ENCODE results near the gene NRSN2.
"Not testable (repeated sequence)": the region's sequence is repeated elsewhere in the genome, so short reads cannot be mapped to it uniquely, and the experiment has no call there.

NRSN2 gene

DNA sequence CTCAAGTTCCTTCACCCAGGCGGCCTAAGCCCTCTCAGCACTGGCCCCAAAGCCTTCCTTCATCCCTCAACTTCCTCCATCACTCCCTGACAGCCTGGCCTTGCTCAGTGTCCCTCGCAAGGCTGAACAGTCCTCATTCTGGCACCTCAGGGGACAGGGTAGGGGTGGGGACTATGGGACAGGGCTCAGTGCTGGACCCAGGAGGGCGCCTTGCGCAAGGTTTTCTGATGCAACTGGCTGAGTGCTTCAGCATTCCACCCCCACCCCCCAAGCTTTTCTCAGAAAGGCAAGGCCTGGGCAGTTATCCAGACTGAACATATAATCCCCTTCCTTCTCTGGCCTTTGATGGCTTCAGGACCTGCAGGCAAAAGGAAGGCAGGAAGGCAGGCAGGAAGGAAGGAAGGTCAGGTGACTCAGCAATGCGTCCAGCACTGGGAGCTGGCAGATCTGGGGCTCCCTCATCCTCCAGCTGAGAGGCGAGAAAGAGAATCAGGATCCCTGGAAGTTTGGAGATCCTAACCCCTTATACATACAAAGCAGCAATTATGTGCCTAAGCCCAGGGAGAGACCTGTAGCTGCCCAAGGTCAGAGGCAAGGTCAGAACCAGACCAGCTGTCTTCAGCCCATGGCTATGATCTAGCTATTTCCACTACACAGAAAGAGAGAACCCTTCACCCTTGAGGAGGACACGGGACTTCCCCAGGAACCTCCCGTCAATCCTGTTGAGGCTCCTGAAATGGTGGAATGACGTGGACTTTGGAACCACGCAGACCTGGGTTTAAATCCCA is 25.0 kb downstream of the NRSN2 start:
- TF ChIP-seq, protein P1, sequence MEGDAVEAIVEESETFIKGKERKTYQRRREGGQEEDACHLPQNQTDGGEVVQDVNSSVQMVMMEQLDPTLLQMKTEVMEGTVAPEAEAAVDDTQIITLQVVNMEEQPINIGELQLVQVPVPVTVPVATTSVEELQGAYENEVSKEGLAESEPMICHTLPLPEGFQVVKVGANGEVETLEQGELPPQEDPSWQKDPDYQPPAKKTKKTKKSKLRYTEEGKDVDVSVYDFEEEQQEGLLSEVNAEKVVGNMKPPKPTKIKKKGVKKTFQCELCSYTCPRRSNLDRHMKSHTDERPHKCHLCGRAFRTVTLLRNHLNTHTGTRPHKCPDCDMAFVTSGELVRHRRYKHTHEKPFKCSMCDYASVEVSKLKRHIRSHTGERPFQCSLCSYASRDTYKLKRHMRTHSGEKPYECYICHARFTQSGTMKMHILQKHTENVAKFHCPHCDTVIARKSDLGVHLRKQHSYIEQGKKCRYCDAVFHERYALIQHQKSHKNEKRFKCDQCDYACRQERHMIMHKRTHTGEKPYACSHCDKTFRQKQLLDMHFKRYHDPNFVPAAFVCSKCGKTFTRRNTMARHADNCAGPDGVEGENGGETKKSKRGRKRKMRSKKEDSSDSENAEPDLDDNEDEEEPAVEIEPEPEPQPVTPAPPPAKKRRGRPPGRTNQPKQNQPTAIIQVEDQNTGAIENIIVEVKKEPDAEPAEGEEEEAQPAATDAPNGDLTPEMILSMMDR (IDR thresholded peaks at IDR 0.05; ENCODE audit: low read depth, low read length, missing control alignments), result no peak
- no peak overlapping the region for H3K4me3 ChIP-seq (replicated peaks; ENCODE audit: low read depth, low read length)
- DNase-seq (ENCODE audit: extremely low read depth, low read depth), result peak; percentile 68

DNA sequence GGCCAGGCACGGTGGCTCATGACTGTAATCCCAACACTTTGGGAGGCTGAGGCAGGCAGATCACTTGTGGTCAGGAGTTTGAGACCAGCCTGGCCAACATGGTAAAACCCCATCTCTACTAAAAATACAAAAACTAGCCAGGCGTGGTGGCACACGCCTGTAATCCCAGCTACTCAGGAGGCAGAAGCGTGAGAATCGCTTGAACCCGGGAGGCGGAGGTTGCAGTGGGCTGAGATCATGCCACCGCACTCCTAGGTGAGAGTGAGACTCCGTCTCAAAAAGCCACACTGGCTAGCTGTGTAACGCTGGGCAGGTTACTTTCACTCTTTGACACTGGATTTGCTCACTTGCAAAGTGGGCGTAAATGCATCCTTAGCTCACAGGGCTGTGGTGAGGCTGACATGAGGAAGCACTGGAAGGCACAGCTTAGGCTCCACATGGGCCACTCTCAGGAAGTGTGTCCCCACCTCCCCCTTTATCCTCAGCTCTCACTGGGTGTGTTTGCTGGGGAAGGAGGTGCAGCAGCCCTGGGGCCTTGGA is 25.7 kb downstream of the NRSN2 start:
- DNase-seq (ENCODE audit: extremely low read depth, low read depth); H3K4me3 ChIP-seq (replicated peaks; ENCODE audit: low read depth, low read length): not testable (repeated sequence)

DNA sequence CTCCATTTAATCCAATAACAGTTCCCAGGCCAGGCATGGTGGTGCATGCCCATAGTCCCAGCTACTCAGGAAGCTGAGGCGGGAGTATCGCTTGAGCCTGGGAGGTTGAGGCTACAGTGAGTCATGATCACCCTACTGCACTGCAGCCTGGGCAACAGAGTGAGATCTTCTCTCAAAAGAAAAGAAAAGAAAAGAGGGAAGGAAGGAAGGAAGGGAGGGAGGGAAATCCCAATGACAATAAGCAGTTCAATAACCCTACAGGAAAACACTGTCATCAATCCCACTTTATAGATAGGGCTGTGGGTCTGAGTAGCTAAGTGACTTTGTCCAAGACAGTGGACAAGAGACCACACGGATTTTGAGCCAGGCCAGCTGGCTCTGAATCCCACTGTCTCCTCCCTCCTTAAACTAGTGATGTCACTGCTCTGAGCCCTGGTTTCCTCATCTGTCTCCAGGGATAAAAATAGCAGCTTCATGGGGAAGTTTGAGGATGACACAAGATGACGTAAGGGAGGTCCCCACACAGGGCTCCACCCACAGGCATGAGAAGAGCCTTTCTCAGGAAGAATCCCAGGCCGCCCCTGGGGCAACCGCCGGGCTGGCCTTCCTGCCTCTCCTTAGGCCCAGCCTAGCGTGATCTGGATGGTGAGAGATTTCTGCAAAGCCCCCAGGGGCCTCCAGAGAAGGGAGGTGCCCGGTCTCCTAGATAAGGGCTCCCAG is 26.4 kb downstream of the NRSN2 start:
- H3K4me3 ChIP-seq (replicated peaks; ENCODE audit: low read depth, low read length), result no peak overlapping the region
- TF ChIP-seq, protein P1 (IDR thresholded peaks at IDR 0.05; ENCODE audit: low read depth, low read length, missing control alignments), result no peak
- DNase-seq (ENCODE audit: extremely low read depth, low read depth), result peak; percentile 43

DNA sequence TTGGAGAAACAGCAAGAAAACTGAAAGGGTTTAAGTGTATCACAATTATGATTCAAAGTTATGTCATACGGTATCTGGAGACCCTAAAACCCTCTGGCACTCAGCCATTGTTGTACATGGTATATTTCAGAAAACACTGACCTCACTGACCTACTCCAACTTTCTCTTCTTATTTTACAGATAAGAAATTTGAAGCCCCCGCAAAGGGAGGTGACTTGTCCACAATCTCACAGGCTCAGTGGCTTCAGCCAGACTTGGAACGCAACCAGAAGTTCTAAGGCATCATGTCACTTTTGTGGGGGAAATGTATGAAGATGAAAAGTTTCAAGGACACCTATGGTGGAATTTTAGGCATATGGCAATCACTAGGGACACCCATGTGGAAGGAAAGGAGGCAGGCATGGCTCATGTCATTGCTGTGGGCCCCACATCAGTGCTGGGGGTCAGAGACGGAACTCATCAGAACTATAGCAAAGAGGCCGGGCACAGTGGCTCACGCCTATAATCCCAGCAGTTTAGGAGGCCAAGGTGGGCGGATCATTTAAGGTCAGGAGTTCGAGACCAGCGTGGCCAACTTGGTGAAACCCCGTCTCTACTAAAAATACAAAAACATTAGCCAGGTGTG is 28.5 kb downstream of the NRSN2 start:
- TF ChIP-seq, protein P1 (IDR thresholded peaks at IDR 0.05; ENCODE audit: low read depth, low read length, missing control alignments), result no peak
- DNase-seq (ENCODE audit: extremely low read depth, low read depth), result no peak

DNA sequence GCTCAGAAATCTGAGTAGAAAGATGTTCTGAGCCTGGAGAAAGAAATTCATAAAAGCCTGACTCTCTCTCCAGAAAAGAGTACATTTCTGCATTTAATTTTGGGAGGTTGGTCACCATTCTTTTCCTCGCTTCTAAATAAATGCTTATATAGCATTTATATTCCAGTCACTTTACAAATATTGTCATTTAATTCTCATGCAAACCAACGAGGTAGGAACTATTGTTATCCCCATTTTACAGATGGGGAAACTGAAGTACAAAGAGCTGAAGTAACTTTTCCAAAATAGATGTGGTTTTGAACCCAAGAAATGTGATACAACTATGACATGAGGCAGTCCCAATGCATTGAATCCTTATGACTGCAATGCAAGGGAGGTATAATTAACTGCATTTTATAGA is 29.2 kb downstream of the NRSN2 start:
- TF ChIP-seq, protein P1 (IDR thresholded peaks at IDR 0.05; ENCODE audit: low read depth, low read length, missing control alignments), result no peak
- no peak overlapping the region for H3K4me3 ChIP-seq (replicated peaks; ENCODE audit: low read depth, low read length)
- DNase-seq (ENCODE audit: extremely low read depth, low read depth), result no peak

More for the DNA sequence above, 28.5 kb downstream of the NRSN2 start:
- no peak overlapping the region for H3K4me3 ChIP-seq (replicated peaks; ENCODE audit: low read depth, low read length)

DNA sequence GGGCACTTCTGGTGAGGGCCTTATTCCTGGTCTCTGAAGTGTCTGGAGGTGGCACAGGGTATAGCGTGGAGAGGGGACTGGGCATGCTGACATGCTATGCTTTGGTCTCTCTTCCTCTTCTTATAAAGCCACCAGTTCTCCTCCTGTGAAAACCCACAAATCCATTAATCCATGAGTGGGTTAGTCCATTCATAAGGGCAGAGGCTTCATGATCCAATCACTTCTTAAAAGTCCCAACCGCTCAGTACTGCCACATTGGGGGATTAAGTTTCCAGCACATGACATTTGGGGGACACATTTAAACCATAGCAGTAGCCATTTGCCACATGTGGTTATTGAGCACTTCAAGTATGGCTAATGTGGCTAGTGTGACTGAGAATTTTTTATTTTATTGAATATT is 29.8 kb downstream of the NRSN2 start:
- H3K4me3 ChIP-seq (replicated peaks; ENCODE audit: low read depth, low read length), result no peak overlapping the region
- TF ChIP-seq, protein P1 (IDR thresholded peaks at IDR 0.05; ENCODE audit: low read depth, low read length, missing control alignments), result no peak
- no peak for DNase-seq (ENCODE audit: extremely low read depth, low read depth)

DNA sequence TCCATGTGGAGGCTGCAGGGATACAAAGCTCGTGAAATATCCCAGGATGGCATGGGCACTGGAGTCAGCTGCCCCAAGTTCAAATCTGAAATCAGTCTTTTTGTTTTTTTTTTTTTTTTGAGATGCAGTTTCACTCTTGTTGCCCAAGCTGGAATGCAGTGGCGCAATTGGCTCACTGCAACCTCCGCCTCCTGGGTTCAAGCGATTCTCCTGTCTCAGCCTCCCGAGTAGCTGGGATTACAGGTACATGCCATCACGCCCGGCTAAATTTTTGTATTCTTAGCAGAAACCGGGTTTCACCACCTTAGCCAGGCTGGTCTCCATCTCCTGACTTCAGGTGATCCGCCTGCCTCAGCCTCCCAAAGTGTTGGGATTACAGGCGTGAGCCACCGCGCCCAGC is 30.7 kb downstream of the NRSN2 start:
- H3K4me3 ChIP-seq (replicated peaks; ENCODE audit: low read depth, low read length); DNase-seq (ENCODE audit: extremely low read depth, low read depth): not testable (repeated sequence)

Measured in HFF-Myc (cell line).